ENCODE results near the gene KCNT2. TPM values are rescaled to one million over a fixed set of nuclear protein-coding genes. Genes with fewer than 3 reads are reported as not detected.

Gene KCNT2
- total RNA-seq, 1 experiment from 2014 or later, result 9.1 TPM

DNA sequence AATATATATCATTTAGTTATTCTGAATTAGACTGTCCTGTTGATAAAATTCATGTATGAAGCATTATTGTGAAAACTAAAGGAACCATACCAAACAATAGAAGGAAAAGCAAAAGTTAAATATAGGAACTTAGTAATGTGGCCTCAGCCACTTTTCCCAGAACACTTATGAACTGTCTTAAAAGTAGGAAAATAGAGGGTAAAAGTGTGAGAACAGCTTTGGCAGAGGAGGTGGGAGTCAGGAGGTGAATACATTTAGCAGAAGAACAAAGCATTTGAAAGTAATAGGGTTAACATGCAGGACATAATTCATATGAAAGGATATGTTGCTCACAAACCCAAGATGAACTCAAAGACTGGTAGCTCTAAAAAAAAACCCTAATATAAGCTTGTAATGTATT is 121.9 kb downstream of the KCNT2 start:
- no peak overlapping the region for H2AK5ac ChIP-seq (ENCODE audit: insufficient read length, low read length)
- peaks cover 7 to 16% (median 13%) of the 10 kb centered on the region in 3 experiments for H3K36me3 Mint-ChIP-seq (ENCODE audit: insufficient read depth in 1 of 3, low read depth in 3 of 3)
- no peak for DNase-seq
- no peak overlapping the region for H3K56ac ChIP-seq (ENCODE audit: insufficient read length, low read depth, low read length)
- no peak overlapping the region for H3K4me2 ChIP-seq (ENCODE audit: insufficient read depth, insufficient read length, low read length)
- H3K9ac ChIP-seq (ENCODE audit: extremely low read depth, insufficient read length, low read length), result no peak overlapping the region
- H3K23ac ChIP-seq (ENCODE audit: insufficient read length, low read depth, low read length), result no peak overlapping the region
- no peak overlapping the region for H4K8ac ChIP-seq (replicated peaks; ENCODE audit: insufficient read length, low read depth, low read length)
- no peak overlapping the region for H2BK15ac ChIP-seq (ENCODE audit: low read depth, low read length)
- no peak overlapping the region for H4K91ac ChIP-seq (ENCODE audit: insufficient read length, low read depth, low read length)
- no peak overlapping the region for H2BK5ac ChIP-seq (ENCODE audit: insufficient read length, low read length)
- H3K4me1 ChIP-seq (ENCODE audit: insufficient read depth, low read length), result no peaks in the 10 kb centered on the region
- no peak overlapping the region for H2BK120ac ChIP-seq (ENCODE audit: low read depth, low read length, poor library complexity, severe bottlenecking)
- no peak overlapping the region for H3K27ac ChIP-seq (ENCODE audit: insufficient read length, low read depth, low read length)
- no peak overlapping the region for H4K5ac ChIP-seq (ENCODE audit: insufficient read length, low read depth, low read length)
- no peak overlapping the region for H2BK12ac ChIP-seq (ENCODE audit: insufficient read length, low read depth, low read length)
- no peak overlapping the region for H3K4me3 Mint-ChIP-seq
- H3K14ac ChIP-seq (ENCODE audit: insufficient read depth, low read length), result no peak overlapping the region
- H3K9me3 Mint-ChIP-seq, result peaks cover 0 to 2% of the 10 kb centered on the region in 2 experiments; a peak in 2 of 5 replicates
- H3K79me2 ChIP-seq (ENCODE audit: insufficient read depth, low read length), result no peaks in the 10 kb centered on the region
- H2BK20ac ChIP-seq (ENCODE audit: low read depth, low read length, poor library complexity, severe bottlenecking), result no peak overlapping the region
- H2AFZ ChIP-seq (ENCODE audit: low read length), result no peak overlapping the region
- H3K79me1 ChIP-seq (ENCODE audit: insufficient read depth, low read depth, low read length, poor library complexity, severe bottlenecking), result no peaks in the 10 kb centered on the region
- no peaks in the 10 kb centered on the region for H4K20me1 ChIP-seq (ENCODE audit: control insufficient read depth, insufficient read depth, insufficient read length)
- H3T11ph ChIP-seq (ENCODE audit: low read length), result no peak overlapping the region
- H3K27me3 ChIP-seq (ENCODE audit: insufficient read depth, low read length), result no peaks in the 10 kb centered on the region
- no peaks in the 10 kb centered on the region for H3K9me3 ChIP-seq (ENCODE audit: control insufficient read depth, low read depth, low read length)
- no peaks in the 10 kb centered on the region for H3K4me1 Mint-ChIP-seq
- no peaks in the 10 kb centered on the region for H3K23me2 ChIP-seq (ENCODE audit: insufficient read length, low read depth, low read length, poor library complexity, severe bottlenecking)
- no peak overlapping the region for H3K4ac ChIP-seq (ENCODE audit: low read depth, low read length)
- no peak overlapping the region; a peak in 1 of 7 replicates for H3K27ac Mint-ChIP-seq
- TF ChIP-seq, protein P1, sequence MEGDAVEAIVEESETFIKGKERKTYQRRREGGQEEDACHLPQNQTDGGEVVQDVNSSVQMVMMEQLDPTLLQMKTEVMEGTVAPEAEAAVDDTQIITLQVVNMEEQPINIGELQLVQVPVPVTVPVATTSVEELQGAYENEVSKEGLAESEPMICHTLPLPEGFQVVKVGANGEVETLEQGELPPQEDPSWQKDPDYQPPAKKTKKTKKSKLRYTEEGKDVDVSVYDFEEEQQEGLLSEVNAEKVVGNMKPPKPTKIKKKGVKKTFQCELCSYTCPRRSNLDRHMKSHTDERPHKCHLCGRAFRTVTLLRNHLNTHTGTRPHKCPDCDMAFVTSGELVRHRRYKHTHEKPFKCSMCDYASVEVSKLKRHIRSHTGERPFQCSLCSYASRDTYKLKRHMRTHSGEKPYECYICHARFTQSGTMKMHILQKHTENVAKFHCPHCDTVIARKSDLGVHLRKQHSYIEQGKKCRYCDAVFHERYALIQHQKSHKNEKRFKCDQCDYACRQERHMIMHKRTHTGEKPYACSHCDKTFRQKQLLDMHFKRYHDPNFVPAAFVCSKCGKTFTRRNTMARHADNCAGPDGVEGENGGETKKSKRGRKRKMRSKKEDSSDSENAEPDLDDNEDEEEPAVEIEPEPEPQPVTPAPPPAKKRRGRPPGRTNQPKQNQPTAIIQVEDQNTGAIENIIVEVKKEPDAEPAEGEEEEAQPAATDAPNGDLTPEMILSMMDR (conservative IDR thresholded peaks at IDR 0.05), result no peak
- no peak overlapping the region for H3K18ac ChIP-seq (ENCODE audit: insufficient read length, low read depth, low read length)
- no peaks in the 10 kb centered on the region for H3K27me3 Mint-ChIP-seq (ENCODE audit: low read depth)

Measured in H9 (cell line).